Measurements from ENCODE around the gene YWHAE.

Gene YWHAE

DNA sequence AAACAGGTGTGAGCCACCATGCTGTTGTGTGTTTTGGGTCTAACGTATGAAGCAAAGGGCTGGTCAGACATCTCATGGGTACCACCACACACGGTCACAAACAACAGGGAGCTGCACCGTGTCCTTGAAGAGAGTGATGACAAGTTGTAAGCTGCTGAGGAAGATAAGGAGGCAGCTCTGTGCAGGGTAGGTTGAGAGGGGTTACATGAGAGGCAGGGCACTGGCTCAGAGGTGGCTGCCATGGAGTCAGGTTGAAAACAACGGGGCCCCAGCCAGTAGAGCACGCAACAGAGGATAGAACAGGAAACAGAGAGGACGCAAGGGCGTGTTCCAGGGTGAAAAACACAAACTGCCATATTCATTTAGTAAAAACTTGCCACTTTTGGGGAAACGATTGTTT is 68.3 kb downstream of the YWHAE start:
- CTCF ChIA-PET, result interaction anchor here (0.7 to 1.7 kb wide), 4 partner anchors 67 to 273 kb away, joined by 3 to 7 read pairs (median 4); no protein-coding TSS in a partner anchor
- no peak for DNase-seq (ENCODE audit: low spot score)

DNA sequence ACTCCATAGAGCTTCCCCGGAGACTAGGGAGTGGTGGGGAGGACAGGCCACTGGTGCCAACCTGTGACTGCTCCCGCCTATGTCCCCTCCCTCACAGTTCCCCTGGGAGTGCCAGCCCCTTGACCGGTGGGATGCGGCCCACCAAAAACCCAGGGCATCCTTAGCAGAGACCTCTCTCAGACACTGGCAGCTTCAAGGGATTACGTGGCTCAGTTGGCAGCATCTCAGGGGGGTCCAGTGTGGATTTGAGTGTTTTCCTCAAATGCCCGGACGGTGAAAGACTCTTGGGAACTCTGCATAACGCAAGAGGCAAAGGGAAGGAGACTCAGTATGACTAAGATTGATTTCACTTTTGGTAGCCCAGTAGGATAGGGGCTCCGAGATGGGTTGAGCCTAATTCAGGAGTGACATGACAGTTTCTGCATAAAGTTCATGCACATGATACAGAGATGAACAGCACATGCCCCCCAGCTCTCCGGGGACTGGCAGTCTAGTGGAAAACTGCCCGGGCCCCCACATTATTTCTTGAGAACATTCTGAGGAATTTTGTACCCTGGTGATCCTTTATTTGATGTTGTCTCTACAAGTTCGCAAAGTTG is 70.2 kb downstream of the YWHAE start:
- DNase-seq (ENCODE audit: low spot score), result no peak
- no peak overlapping the region for H3K27ac ChIP-seq
- ChIA-PET POLR2A (ENCODE audit: low non-redundant PET) (no interaction called here), CTCF (interaction anchor here (0.6 to 0.7 kb wide), 2 partner anchors 28 to 663 kb away, joined by 3 read pairs; no protein-coding TSS in a partner anchor)
- TF ChIP-seq, protein P1, sequence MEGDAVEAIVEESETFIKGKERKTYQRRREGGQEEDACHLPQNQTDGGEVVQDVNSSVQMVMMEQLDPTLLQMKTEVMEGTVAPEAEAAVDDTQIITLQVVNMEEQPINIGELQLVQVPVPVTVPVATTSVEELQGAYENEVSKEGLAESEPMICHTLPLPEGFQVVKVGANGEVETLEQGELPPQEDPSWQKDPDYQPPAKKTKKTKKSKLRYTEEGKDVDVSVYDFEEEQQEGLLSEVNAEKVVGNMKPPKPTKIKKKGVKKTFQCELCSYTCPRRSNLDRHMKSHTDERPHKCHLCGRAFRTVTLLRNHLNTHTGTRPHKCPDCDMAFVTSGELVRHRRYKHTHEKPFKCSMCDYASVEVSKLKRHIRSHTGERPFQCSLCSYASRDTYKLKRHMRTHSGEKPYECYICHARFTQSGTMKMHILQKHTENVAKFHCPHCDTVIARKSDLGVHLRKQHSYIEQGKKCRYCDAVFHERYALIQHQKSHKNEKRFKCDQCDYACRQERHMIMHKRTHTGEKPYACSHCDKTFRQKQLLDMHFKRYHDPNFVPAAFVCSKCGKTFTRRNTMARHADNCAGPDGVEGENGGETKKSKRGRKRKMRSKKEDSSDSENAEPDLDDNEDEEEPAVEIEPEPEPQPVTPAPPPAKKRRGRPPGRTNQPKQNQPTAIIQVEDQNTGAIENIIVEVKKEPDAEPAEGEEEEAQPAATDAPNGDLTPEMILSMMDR (conservative IDR thresholded peaks at IDR 0.05; ENCODE audit: low read depth), result no peak

More for the DNA sequence above, 68.3 kb downstream of the YWHAE start:
- no peak overlapping the region for H3K27ac ChIP-seq
- POLR2A ChIA-PET (ENCODE audit: low non-redundant PET), result no interaction called here
- TF ChIP-seq, protein P1 (conservative IDR thresholded peaks at IDR 0.05; ENCODE audit: low read depth), result no peak

DNA sequence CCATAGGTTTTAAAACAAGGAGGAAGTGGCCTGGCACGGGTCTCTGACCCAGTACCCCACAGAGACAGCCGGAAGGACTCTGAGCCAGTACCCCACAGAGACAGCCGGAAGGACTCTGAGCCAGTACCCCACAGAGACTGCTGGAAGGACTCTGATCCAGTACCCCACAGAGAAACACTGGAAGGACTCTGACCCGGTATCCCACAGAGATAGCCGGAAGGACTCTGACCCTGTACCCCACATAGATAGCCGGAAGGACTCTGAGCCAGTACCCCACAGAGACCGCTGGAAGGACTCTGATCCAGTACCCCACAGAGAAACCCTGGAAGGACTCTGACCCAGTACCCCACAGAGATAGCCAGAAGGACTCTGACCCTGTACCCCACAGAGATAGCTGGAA is 71.6 kb downstream of the YWHAE start:
- TF ChIP-seq, protein P1 (conservative IDR thresholded peaks at IDR 0.05; ENCODE audit: low read depth), result no peak
- ChIA-PET POLR2A (ENCODE audit: low non-redundant PET) (no interaction called here), CTCF (no interaction called here)
- no peak for DNase-seq (ENCODE audit: low spot score)
- no peak overlapping the region for H3K27ac ChIP-seq

DNA sequence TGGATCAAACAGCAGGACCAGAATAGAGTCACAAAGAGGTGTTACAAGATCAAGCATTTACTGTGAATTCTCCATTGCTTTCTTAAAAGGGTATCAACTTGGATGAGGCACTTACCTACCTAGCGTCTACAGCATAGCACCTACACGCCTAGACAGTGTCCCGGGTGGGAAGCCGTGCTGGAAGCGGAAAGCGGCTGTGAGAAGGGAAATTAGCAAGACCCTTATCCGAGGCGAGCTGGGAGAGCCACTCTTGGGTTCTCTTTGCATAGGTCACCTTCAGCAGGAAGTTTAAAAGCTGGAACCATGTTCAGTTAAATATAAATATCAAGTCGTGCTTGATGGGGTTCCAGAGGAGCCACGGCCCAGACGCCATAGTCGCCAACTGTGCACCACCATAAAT is 74.3 kb downstream of the YWHAE start:
- TF ChIP-seq, protein P1 (conservative IDR thresholded peaks at IDR 0.05; ENCODE audit: low read depth), result no peak
- no peak for DNase-seq (ENCODE audit: low spot score)
- ChIA-PET POLR2A (ENCODE audit: low non-redundant PET) (no interaction called here), CTCF (no interaction called here)
- H3K27ac ChIP-seq, result no peak overlapping the region

DNA sequence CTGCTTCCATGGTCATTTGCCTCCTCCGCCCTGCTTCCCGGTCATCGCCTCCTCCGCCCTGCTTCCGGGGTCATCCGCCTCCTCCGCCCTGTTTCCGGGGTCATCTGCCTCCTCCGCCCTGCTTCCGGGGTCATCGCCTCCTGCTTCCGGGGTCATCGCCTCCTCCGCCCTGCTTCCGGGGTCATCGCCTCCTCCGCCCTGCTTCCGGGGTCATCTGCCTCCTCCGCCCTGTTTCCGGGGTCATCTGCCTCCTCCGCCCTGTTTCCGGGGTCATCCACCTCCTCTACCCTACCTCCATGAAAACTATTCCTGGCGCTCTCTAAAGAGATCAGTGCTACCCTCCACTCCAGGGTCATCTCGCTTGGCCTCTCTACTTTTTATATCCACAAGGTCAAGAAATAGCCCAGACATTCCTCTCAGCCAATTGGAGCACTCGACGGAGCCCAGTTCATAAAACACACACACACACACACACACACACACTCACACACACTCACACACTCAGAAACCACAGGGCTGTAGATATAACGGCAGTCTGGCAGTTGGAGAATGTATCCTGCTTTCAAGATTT is 75.7 kb downstream of the YWHAE start:
- DNase-seq (ENCODE audit: low spot score), result no peak
- POLR2A ChIA-PET (ENCODE audit: low non-redundant PET), result no interaction called here
- TF ChIP-seq, protein P1 (conservative IDR thresholded peaks at IDR 0.05; ENCODE audit: low read depth), result no peak
- CTCF ChIA-PET, result no interaction called here
- no peak overlapping the region for H3K27ac ChIP-seq

DNA sequence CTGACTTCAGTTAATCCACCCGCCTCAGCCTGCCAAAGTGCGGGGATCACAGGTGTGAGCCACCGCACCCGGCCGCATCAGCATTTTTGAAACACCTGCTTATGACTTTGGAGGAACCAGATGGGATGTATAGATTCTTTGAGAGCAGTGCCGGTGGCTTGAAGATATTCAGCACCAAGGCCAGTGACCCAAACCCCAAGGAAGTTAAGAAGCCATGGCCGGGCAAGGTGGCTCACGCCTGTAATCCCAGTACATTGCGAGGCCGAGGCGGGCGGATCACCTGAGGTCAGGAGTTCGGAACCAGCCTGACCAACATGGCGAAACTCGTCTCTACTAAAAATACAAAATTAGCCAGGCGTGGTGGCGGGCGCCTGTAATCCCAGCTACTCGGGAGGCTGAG is 76.7 kb downstream of the YWHAE start:
- TF ChIP-seq, protein P1 (conservative IDR thresholded peaks at IDR 0.05; ENCODE audit: low read depth), result no peak
- ChIA-PET POLR2A (ENCODE audit: low non-redundant PET) (no interaction called here), CTCF (no interaction called here)
- no peak for DNase-seq (ENCODE audit: low spot score)
- no peak overlapping the region for H3K27ac ChIP-seq

All from RWPE1 (cell line).